Left ventricle myocardium inferior (tissue), 1 donor: ENCODE measurements around the gene ADAMTSL1. TPM values are rescaled to one million over a fixed set of nuclear protein-coding genes. Genes with fewer than 3 reads are reported as not detected.
A peak's percentile ranks its signal among the peaks of the same experiment; 100 is the strongest.

Experiments used
- DNase-seq: peaks from one replicate; pipeline ENCODE4 v3.0.0-alpha.2; 2020
- H3K27ac ChIP-seq: fragments of 200-600 bp; replicated peaks from 2 replicates; pipeline ENCODE4 v1.8.0; 2021
- H3K27me3 ChIP-seq: fragments of 200-600 bp; 2 replicates; pipeline ENCODE4 v1.8.0; 2021; ENCODE audit warnings: low read depth
- H3K36me3 ChIP-seq: fragments of 200-600 bp; 2 replicates; pipeline ENCODE4 v1.8.0; 2021
- H3K4me1 ChIP-seq: fragments of 200-600 bp; 2 replicates; pipeline ENCODE4 v1.8.0; 2021
- H3K4me3 ChIP-seq: fragments of 200-600 bp; 2 replicates; pipeline ENCODE4 v1.8.0; 2021; ENCODE audit warnings: mild to moderate bottlenecking, moderate library complexity
- H3K9me3 ChIP-seq: fragments of 200-600 bp; replicated peaks from 2 replicates; pipeline ENCODE4 v1.8.0; 2021
- intact Hi-C: fragments of 100-400 bp; cut with micrococcal nuclease; formaldehyde crosslinking; loops from one replicate; pipeline ENCODE4 v1.11.0; 2022
- total RNA-seq: library from RNA; stranded (reverse); fragmentation: NEBNext Ultra II Directional; extraction: Animal tissue kit (Norgen Biotek cat#: 25700); gene quantifications from one replicate; pipeline ENCODE4 v1.2.1, GENCODE V29; 2021
- TF ChIP-seq, protein P1 (sequence below): fragments of 200-600 bp; IDR thresholded peaks from 2 replicates; pipeline ENCODE4 v1.8.0; 2021; ENCODE audit warnings: antibody characterized with exemption, mild to moderate bottlenecking, borderline replicate concordance
- donor health status: DM: no; HTN: yes; CAD: no; lungs with severe emphysema.

The ADAMTSL1 gene
- total RNA-seq, 1 donor from 2014 or later, result 1.7 TPM

DNA sequence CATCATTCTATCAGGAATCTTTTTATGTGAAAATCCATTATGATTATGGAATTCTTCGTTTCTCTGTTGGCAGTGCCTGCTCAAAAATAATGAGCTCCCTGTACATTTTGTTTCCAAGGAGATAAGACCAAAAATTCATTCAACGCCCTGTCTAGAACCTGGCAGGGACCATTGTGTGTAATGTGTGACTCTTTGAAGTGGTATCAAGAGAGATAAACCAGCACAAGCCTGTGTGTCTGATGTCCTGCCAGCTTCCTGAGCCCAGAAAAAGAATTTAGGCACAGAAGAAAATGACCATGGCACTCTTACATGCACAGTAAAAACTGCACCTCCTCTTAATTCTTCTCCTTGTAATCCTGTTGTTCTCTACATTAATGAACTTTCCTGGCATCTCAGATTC lies 381.7 kb downstream of the ADAMTSL1 start:
- Histone ChIP-seq H3K27me3 (no peaks in the 10 kb centered on the region), H3K36me3 (no peaks in the 10 kb centered on the region), H3K4me1 (peaks cover 20% of the 10 kb centered on the region), H3K4me3 (no peak overlapping the region), H3K9me3 (no peaks in the 10 kb centered on the region), H3K27ac (no peak overlapping the region)
- peak; percentile 20 for DNase-seq
- intact Hi-C loops, result no loop called here
- TF ChIP-seq, protein P1, sequence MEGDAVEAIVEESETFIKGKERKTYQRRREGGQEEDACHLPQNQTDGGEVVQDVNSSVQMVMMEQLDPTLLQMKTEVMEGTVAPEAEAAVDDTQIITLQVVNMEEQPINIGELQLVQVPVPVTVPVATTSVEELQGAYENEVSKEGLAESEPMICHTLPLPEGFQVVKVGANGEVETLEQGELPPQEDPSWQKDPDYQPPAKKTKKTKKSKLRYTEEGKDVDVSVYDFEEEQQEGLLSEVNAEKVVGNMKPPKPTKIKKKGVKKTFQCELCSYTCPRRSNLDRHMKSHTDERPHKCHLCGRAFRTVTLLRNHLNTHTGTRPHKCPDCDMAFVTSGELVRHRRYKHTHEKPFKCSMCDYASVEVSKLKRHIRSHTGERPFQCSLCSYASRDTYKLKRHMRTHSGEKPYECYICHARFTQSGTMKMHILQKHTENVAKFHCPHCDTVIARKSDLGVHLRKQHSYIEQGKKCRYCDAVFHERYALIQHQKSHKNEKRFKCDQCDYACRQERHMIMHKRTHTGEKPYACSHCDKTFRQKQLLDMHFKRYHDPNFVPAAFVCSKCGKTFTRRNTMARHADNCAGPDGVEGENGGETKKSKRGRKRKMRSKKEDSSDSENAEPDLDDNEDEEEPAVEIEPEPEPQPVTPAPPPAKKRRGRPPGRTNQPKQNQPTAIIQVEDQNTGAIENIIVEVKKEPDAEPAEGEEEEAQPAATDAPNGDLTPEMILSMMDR, result no peak

DNA sequence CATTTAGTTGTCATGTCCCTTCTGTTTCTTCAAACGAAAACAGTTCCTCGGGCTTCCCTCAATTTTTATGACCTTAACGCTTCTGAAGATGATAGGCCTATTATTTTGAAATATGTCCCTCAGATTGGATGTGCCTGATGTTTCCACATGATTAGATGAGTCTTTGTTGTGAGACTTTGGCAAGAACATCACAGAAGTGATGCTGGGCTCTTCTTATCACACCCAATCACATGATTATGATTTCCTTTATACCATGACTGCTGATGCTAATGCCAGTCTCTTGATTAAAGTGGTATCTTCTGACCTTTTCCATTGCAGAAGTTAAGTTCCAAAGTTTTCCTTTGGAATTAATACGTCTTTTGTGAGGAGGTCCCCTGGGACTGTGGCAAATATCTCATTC lies 383.4 kb downstream of the ADAMTSL1 start:
- Histone ChIP-seq H3K4me3 (no peak overlapping the region), H3K4me1 (peaks cover 30% of the 10 kb centered on the region), H3K27ac (no peak overlapping the region), H3K27me3 (no peaks in the 10 kb centered on the region), H3K36me3 (no peaks in the 10 kb centered on the region), H3K9me3 (no peaks in the 10 kb centered on the region)
- intact Hi-C loops, result no loop called here
- TF ChIP-seq, protein P1, result no peak
- DNase-seq, result no peak

DNA sequence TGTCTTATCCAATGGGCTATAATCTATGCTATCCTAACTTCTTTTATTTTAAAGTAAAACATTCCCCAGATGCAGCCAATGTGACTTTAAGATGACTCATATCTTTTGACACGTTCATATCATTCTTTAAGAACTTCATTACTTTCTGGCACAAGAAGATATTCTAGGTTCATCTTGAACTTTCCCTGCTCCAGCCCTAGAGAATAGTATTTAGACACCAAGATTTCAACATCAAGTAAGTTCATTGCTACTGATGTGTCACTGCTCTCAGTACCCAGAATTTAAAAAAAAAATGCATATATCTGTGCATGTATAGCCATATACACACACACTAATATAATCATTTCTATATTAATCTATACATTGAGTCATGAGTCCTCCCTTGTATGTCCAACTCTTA lies 383.8 kb downstream of the ADAMTSL1 start:
- no peak overlapping the region for H3K27ac ChIP-seq
- intact Hi-C loops, result no loop called here

GRCh38 chr9:18861609-18862544 lies 387.9 kb downstream of the ADAMTSL1 start:
- H3K9me3 ChIP-seq, result no peaks in the 10 kb centered on the region
- H3K27me3 ChIP-seq, result no peaks in the 10 kb centered on the region
- peak overlapping the region; percentile 1 for H3K4me3 ChIP-seq
- H3K36me3 ChIP-seq, result no peaks in the 10 kb centered on the region
- peak; percentile 35 for DNase-seq
- H3K4me1 ChIP-seq, result peaks cover 17% of the 10 kb centered on the region
- intact Hi-C loops, result no loop called here
- TF ChIP-seq, protein P1, result peak; percentile 31
- peak overlapping the region; percentile 28 for H3K27ac ChIP-seq

More for the DNA sequence above, 383.8 kb downstream of the ADAMTSL1 start:
- Histone ChIP-seq H3K36me3 (no peaks in the 10 kb centered on the region), H3K27me3 (no peaks in the 10 kb centered on the region), H3K9me3 (no peaks in the 10 kb centered on the region), H3K4me1 (peaks cover 33% of the 10 kb centered on the region), H3K4me3 (no peak overlapping the region)
- DNase-seq, result no peak
- TF ChIP-seq, protein P1, result no peak

- Histone ChIP-seq H3K9me3 (peaks cover 7% of the 10 kb centered on the region), H3K4me1 (peaks cover 17% of the 10 kb centered on the region), H3K27ac (no peak overlapping the region), H3K36me3 (no peaks in the 10 kb centered on the region), H3K4me3 (no peak overlapping the region), H3K27me3 (no peaks in the 10 kb centered on the region)
- TF ChIP-seq, protein P1, result no peak
- intact Hi-C loops, result no loop called here
- DNase-seq, result no peak
These were observed 389.8 kb downstream of the ADAMTSL1 start for GRCh38 chr9:18863791-18864190.
